GM21825 (cell line): Measurements from ENCODE around the gene FAM3B.

Source experiments
- ATAC-seq: cut with Tn5 transposase; IDR thresholded peaks from one replicate; pipeline ENCODE4 v1.9.1; 2021; ENCODE audit warnings: mild to moderate bottlenecking, moderate library complexity; ENCODE audit not compliant: unreplicated experiment

The FAM3B gene

DNA sequence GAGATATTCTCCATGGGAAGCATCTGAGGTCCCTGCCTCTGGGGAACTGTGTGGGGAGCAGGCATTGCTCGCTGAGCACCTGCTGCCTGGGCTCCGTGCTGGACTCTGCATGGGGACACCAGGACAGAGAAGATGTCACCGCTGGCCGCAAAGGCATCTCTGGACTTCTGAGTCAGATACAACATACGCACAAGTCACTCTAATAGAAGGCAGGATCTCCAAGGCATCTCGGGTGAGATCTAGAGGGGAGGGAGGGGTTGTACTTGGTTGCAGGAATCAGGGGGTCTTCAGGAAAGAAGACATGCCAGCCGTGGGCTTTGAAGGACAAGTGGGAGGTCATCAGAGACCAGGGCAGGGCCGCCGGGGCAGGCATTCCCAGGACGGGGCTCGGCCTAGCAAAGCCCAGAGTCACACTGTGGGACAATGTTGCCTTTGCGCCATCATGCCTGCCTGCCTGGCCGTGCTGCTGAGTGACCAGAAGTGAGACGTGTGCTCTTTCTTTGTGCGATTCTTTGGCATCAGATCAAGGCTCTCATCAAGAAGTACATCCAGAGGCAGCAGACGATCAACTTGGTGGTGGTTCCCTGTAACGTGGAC lies 73.5 kb downstream of the FAM3B start:
- no peak for ATAC-seq

DNA sequence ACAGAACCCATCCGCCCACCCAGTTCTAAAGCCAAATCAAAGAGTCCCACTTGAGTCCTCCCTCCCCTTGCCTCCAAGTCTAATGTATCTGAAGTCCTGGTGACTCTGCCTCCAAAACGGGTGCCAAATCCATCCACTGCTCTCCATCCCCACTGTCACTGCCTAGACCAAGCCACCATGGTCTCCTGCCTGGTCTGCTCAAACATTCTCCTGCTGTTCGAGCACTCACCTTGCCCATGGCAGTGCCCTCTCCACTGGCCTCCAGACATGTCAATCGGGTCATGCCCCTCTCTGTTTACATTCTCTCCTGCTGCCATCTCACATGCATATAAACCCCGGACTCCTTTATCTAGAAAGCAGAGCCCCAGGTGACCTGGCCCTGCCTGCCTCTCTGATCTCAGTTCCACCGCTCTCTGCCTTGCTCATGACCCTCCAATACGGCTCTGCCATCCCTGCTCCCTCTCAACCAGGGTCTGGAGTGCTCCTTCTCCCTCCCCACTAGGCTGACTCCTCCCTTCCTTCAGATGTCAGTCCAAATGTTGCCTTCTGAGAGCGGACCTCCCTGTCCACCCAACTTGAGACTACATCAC lies 77.4 kb downstream of the FAM3B start:
- ATAC-seq: no peak

DNA sequence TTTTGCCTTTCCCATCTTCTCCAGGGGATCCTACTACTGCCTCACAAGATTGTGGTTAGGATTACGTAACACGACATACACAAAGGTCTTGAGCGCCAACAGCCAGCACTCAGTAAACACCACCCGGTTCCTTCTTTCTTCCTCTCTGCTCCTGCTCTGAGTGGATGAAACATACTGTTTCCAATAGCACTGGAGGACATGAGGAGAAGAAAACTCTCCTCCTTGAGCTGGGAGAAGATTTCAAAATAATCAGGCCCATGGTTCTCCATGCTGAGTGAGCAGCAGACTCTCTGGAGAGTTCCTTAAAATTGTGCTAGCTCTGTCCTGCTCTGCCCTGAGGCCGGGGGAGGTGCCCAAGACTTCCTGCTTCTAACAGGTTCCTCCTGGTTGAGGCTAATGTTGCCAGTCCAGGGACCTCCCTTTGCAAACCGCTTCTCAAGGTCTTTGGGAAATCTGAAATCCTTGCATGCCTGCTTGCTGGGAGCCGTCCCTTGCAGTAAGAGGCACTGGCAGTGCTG lies 80.0 kb downstream of the FAM3B start:
- ATAC-seq: no peak

DNA sequence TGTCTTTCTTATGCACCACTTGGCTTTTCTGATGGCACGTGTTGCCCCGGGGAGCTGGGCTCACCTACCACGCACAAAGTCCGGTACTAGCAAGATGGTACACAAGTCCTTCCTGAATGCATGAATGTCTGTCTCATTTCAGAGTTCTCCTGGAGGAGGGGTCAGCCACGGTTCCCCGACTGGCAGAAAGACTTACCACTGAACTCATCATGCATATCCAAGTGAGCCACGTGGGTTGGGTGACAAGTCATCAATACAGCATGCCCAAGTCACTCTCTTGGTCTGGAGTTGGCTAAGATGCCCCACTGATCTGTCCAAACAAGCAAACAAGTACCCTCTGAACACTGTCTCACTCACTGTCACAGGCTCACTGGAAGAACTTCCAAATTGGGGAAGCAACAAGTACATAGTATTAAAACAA lies 80.9 kb downstream of the FAM3B start:
- ATAC-seq: no peak

DNA sequence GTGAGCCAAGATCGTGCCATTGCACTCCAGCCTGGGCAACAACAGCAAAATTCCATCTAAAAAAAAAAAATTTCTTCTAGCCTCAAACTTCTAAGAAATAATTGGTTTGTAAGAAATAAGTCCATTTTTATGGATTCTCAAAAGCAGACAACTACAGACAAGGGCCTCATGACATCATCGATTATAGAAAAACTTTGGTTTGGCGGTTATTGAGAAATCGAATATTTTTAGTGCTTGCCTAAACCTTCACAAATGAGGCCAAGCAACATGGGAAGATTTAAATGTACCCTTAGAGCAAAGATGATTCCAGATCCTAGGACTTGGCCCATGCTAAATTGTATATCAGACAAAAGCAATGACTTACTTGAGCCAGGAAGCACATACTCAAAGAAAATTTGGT lies 81.7 kb downstream of the FAM3B start:
- ATAC-seq: no peak

DNA sequence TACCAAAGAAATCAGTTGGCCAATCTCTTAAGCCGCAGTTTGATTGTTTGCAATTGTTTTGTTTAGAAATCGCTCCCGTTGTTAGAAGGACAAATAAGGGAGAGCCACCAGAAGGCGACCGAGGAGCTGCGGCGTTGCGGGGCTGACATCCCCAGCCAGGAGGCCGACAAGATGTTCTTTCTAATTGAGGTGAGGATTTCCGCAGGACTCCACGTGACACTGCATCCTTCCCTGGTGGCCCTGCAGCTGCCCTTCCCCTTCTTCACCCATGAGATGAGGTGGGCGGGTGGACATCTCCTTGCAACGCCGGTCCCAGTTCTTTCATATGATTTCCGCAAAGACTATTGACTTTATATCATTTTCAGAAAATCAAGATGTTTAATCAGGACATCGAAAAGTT lies 82.2 kb downstream of the FAM3B start:
- ATAC-seq: no peak

DNA sequence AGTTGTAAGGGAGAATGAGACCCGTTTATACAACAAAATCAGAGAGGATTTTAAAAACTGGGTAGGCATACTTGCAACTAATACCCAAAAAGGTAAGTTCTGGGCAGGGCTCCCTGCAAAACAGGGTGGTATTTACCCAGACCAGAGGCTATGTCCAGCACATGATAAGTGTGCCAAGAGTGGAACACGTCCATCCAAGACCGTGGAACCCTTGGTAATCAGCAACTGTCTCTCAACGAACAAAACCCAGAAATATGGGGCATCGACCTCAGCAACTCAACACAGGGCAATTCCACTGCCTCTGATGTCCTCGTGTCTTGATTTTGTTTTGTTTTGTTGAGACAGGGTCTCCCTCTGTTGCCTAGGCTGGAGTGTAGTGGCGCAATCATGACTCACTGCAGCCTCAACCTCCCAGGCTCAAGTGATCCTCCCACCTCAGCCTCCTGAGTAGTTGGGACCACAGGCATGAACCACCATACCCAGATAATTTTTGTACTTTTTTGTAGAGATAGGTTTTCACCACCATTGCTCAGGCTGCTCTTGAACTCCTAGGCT lies 82.7 kb downstream of the FAM3B start:
- ATAC-seq: no peak

DNA sequence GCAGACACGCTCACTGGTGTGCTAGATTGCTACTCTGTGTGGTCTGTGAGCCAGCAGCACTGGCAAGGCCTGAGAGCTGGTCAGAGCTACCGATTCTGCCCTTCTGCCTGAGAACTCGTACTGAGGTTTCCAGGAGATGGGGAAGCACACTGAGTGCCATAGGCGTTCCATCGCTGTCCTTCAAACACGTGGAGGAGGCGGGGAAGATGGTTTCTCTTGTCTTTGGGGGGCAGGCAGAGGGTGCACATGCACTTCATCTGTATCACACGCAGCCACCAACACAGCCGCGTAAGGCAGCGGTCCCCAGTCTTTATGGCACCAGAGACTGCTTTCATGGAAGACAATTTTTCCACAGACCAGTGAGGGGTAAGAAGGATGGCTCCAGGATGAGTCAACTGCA lies 85.6 kb downstream of the FAM3B start:
- no peak for ATAC-seq

DNA sequence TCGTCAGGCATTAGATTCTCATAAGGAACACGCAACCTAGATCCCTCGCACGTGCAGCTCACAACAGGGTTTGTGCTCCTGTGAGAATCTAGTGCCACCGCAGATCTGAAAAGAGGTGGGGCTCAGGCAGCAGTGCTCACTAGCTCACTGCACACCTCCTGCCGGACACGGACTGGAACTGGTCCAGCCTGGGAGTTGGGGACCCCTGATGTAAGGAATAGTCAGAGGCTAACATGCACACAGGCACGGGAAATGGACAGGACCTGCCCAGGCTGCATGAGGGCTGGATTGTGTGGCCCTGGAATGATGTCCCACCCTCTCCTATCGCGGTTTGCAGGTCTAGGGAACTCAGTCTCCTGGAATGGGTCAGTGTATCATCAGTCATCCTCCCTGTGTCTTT lies 86.2 kb downstream of the FAM3B start:
- ATAC-seq: no peak

DNA sequence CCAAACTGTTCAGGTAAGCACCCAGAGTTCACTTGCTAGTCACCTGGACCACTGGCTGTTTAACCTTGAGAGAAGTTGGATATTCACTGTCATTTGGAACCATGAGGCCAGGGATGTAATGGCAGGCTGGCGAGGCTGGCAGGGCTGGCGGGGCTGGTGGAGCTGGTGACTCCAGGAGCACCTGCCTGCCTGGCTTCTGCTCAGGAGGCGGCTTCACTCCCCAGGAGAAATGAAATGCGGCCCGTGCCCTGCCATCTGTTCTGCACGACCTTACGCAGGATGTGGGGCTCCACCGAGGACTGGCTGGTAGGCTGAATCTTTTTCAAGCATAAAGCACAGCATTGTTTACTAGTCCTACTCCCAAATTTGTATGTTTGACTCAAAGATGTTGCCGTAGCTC lies 86.7 kb downstream of the FAM3B start:
- ATAC-seq: no peak

DNA sequence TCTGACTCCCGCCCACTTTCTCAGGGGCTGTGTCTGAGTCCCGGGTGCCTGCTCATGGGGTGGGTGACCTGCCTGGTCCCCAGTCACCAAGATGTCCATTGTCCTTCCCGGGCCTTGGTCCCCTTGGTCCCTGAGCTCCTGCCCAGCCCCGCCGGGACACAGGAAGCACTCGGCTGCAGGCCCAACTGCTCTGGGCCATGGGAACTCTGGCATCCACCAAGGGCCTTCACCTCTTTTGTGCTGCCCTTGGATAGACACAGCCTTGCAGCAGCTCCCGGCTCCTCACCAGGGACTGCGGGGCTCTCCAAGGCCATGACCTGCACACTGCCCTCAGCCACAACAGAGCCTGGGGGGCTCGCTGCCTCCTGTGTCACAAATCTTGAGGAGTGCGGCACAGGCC lies 87.4 kb downstream of the FAM3B start:
- no peak for ATAC-seq

DNA sequence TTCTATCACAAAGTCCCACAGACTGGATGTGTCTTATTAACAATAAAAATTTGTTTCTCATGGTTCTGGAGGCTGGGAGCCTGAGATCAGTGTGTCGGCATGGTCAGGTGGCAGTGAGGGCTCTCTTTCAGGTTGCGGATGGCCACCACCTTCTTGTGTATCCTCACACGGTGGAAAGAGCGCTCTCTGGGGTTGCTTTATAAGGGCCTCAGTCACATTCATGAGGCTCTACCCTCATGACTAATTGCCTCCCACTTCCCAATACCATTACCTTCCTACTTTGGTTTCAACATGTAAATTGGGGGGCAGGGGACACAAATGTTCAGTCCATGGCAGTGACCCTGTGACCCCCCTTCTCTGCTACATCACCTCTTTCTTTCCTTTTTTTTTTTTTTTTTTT lies 88.7 kb downstream of the FAM3B start:
- no peak for ATAC-seq

DNA sequence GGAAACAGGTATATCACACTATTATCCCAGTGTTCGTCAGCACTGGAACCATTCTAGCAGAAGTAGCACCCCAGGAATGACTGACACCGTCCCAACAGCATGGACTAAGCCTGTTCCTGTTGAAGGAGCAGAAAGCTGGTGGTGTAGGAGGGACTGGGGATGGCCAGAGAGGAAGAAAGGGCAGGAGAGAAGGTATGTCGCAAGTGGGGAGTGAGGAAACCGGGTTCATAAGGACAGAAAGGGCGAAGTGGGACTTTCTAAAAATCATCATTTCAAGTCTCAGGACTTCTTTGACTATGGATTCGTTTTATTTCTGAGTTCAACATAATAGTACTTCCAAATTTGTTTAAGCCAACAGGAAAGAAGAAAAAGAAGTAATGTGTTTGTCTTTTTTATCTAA lies 89.7 kb downstream of the FAM3B start:
- no peak for ATAC-seq
